Measurements from ENCODE around the gene KDM2B. TPM values are rescaled to one million over a fixed set of nuclear protein-coding genes. Genes with fewer than 3 reads are reported as not detected.

Gene KDM2B
- total RNA-seq, 1 experiment from 2014 or later = 15.5 TPM

DNA sequence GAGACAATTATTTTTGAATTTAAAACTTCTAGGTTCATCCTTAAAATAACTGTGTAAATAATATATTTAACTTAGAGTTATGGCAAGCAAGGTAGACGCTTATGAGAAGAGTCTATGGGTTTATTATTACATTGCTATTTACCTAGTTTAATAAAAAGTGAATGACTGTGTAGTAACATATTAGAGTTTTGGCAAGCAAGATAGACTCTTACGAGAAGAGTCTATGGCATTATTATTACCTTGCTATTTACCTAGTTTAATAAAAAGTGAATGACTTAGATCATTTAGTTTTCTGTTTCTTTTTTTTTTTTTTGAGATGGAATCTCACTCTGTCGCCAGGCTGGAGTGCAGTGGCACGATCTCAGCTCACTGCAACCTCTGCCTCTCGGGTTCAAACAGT, 177.1 kb downstream of the KDM2B start:
- Mint-ChIP-seq H3K9me3 (ENCODE audit: unreplicated experiment) (no peaks in the 10 kb centered on the region), H3K27ac (ENCODE audit: low read depth, unreplicated experiment) (no peak overlapping the region), H3K27me3 (ENCODE audit: insufficient read depth, unreplicated experiment) (no peaks in the 10 kb centered on the region), H3K4me1 (ENCODE audit: insufficient read depth, unreplicated experiment) (peaks cover 14% of the 10 kb centered on the region), H3K4me3 (ENCODE audit: unreplicated experiment) (no peak overlapping the region), H3K36me3 (ENCODE audit: insufficient read depth, unreplicated experiment) (peaks cover 45% of the 10 kb centered on the region)
- ChIA-PET POLR2A (interaction anchor here (0.6 to 5.0 kb wide), 2 partner anchors 52 to 62 kb away, joined by 3 to 119 read pairs; partner anchors contain the start of gene ANAPC5), CTCF (interaction anchor here (0.6 to 1.2 kb wide), 3 partner anchors 53 to 649 kb away, joined by 3 to 4 read pairs (median 3); no protein-coding TSS in a partner anchor)
- BruUV-seq (replicated peaks) = no TSS peak
- intact Hi-C loops (cut with micrococcal nuclease) = loop anchor here (5.0 kb wide), 1 partner anchor 126 kb away; no protein-coding TSS in a partner anchor
- no peak for TF ChIP-seq CTCF (IDR thresholded peaks at IDR 0.05; ENCODE audit: unreplicated experiment)
- no peak for DNase-seq (ENCODE audit: unreplicated experiment)

DNA sequence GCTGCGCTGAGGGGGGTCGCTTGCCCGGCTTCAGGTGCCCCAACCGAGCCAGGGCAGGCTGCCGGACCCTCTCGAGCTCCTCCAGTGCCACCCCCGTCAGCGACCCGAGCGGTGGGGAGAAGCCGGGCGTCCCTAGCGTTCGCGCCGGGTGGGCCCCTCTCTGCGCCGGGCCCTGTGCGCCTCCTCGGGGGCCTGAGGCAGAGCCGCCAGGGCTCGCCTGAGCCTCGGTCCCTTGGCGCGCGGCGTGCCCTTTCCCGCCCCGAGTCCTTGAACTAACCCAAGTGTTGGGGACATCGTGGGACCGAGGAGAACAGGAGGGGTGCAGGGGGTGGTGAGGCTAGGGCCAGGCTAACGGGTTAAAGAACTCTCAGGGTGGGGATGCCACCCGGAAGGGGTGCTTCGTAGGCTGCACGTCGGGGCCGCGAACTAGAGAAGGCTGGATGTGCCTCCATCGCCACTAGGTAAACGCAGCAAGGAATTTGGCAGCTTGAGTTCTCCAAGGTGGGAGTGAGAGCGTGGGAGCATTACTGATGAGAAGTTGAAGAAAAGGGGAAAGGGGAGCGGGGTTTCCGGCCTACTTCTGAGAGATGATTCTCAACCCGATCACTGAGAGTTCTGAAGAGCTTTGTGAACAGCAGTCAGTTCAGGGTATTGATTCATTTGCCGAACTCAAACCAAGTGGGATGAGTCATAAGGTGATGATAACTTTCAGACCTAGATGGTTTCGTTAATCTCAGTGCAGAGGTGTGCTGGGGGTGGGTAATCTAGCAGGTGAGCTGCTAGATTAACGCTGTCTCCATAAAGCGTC, 180.3 kb downstream of the KDM2B start:
- Mint-ChIP-seq H3K36me3 (ENCODE audit: insufficient read depth, unreplicated experiment) (peaks cover 15% of the 10 kb centered on the region), H3K4me3 (ENCODE audit: unreplicated experiment) (peak overlapping the region; percentile 90), H3K4me1 (ENCODE audit: insufficient read depth, unreplicated experiment) (peaks cover 14% of the 10 kb centered on the region), H3K27me3 (ENCODE audit: insufficient read depth, unreplicated experiment) (no peaks in the 10 kb centered on the region), H3K9me3 (ENCODE audit: unreplicated experiment) (no peaks in the 10 kb centered on the region), H3K27ac (ENCODE audit: low read depth, unreplicated experiment) (peak overlapping the region; percentile 59)
- DNase-seq (ENCODE audit: unreplicated experiment) = peak; percentile 63
- intact Hi-C loops (cut with micrococcal nuclease) = loop anchor here (2.0 to 5.0 kb wide), 2 partner anchors 48 to 123 kb away; partner anchors contain the start of gene ANAPC5
- ChIA-PET POLR2A (interaction anchor here (0.5 to 5.0 kb wide), 36 partner anchors 9 to 1488 kb away, joined by 3 to 119 read pairs (median 4); partner anchors contain the start of genes ANAPC5, CAMKK2, DIABLO and POP5), CTCF (interaction anchor here (0.6 to 3.8 kb wide), 7 partner anchors 43 to 818 kb away, joined by 3 to 22 read pairs (median 3); partner anchors contain the start of gene ANAPC5)
- BruUV-seq (replicated peaks) = no TSS peak
- no peak for TF ChIP-seq CTCF (IDR thresholded peaks at IDR 0.05; ENCODE audit: unreplicated experiment)

- DNase-seq (ENCODE audit: unreplicated experiment) = peak; percentile 99
- TSS peak; percentile 83 for BruUV-seq (replicated peaks)
- H3K4me3 Mint-ChIP-seq (ENCODE audit: unreplicated experiment) = peak within 1 kb of the TSS; percentile 90
- H3K9me3 Mint-ChIP-seq (ENCODE audit: unreplicated experiment) = no peaks in the 10 kb centered on the region
- ChIA-PET CTCF (interaction anchor here (0.6 to 3.8 kb wide), 6 partner anchors 48 to 584 kb away, joined by 3 to 22 read pairs (median 3); partner anchors contain the start of gene ANAPC5), POLR2A (interaction anchor here (0.5 to 5.0 kb wide), 31 partner anchors 9 to 394 kb away, joined by 3 to 119 read pairs (median 4); partner anchors contain the start of genes ANAPC5 and CAMKK2)
- intact Hi-C loops (cut with micrococcal nuclease) = loop anchor here (2.0 to 5.0 kb wide), 2 partner anchors 47 to 122 kb away; partner anchors contain the start of gene ANAPC5
- H3K36me3 Mint-ChIP-seq (ENCODE audit: insufficient read depth, unreplicated experiment) = peaks cover 10% of the 10 kb centered on the region
- H3K4me1 Mint-ChIP-seq (ENCODE audit: insufficient read depth, unreplicated experiment) = peaks cover 14% of the 10 kb centered on the region
- no peak for TF ChIP-seq CTCF (IDR thresholded peaks at IDR 0.05; ENCODE audit: unreplicated experiment)
- H3K27ac Mint-ChIP-seq (ENCODE audit: low read depth, unreplicated experiment) = peak within 1 kb of the TSS; percentile 59
- no peaks in the 10 kb centered on the region for H3K27me3 Mint-ChIP-seq (ENCODE audit: insufficient read depth, unreplicated experiment)
Measured at GRCh38 chr12:121399391-121400331, 181.2 kb downstream of the KDM2B start, which contains the start of gene RNF34. TSS of gene RNF34 (plus strand) at chr12:121400118. CDS start at chr12:121400213, 95 bp downstream.
